ENCODE measurements around the gene VSTM5. TPM values are rescaled to one million over a fixed set of nuclear protein-coding genes. Genes with fewer than 3 reads are reported as not detected.

The VSTM5 gene
- total RNA-seq, 4 donors from 2014 or later = 0.90 to 8.2 (median 2.7) TPM

- TF ChIP-seq POLR2A (IDR thresholded peaks at IDR 0.05) (no peak), EP300 (IDR thresholded peaks at IDR 0.05) (no peak), CTCF (IDR thresholded peaks at IDR 0.05) (no peak)
- Histone ChIP-seq H3K36me3 (peaks cover 0 to 77% (median 15%) of the 10 kb centered on the region in 3 donors), H3K27ac (no peak overlapping the region), H3K9me3 (no peaks in the 10 kb centered on the region), H3K4me1 (no peaks in the 10 kb centered on the region), H3K27me3 (no peaks in the 10 kb centered on the region), H3K4me3 (no peak overlapping the region)
- 80 to 81% methylated on average over 6 of the region's 6 CpGs for WGBS, 2 donors
- no peak for DNase-seq (ENCODE audit: low spot score in 2 of 2)
Observed at GRCh38 chr11:93814966-93815633, 35.3 kb downstream of the VSTM5 start.

- TF ChIP-seq CTCF (IDR thresholded peaks at IDR 0.05) = no peak
- no peak for TF ChIP-seq EP300 (IDR thresholded peaks at IDR 0.05)
- TF ChIP-seq POLR2A (IDR thresholded peaks at IDR 0.05) = no peak
- H3K27ac ChIP-seq = no peak overlapping the region
- no peak overlapping the region for H3K4me3 ChIP-seq
- H3K9me3 ChIP-seq = no peaks in the 10 kb centered on the region
- no peak for DNase-seq (ENCODE audit: low spot score in 2 of 2)
- peaks cover 0 to 86% (median 25%) of the 10 kb centered on the region in 3 donors for H3K36me3 ChIP-seq
- WGBS, 2 donors = 95 to 97% methylated on average over 5 of the region's 5 CpGs
- no peaks in the 10 kb centered on the region for H3K27me3 ChIP-seq
- no peaks in the 10 kb centered on the region for H3K4me1 ChIP-seq
Observed at GRCh38 chr11:93813974-93814373, 36.4 kb downstream of the VSTM5 start.

GRCh38 chr11:93807980-93808379, 42.4 kb downstream of the VSTM5 start:
- 92 to 96% methylated on average over 3 of the region's 3 CpGs for WGBS, 2 donors
- H3K36me3 ChIP-seq = peaks cover 0 to 95% (median 33%) of the 10 kb centered on the region in 3 donors
- TF ChIP-seq CTCF (IDR thresholded peaks at IDR 0.05) (no peak), POLR2A (IDR thresholded peaks at IDR 0.05) (no peak), EP300 (IDR thresholded peaks at IDR 0.05) (no peak)

GRCh38 chr11:93804879-93805278, 45.5 kb downstream of the VSTM5 start:
- TF ChIP-seq CTCF (IDR thresholded peaks at IDR 0.05) (no peak), POLR2A (IDR thresholded peaks at IDR 0.05) (no peak), EP300 (IDR thresholded peaks at IDR 0.05) (no peak)
- no peak for DNase-seq (ENCODE audit: low spot score in 2 of 2)
- Histone ChIP-seq H3K4me1 (no peaks in the 10 kb centered on the region), H3K9me3 (no peaks in the 10 kb centered on the region), H3K36me3 (peaks cover 0 to 94% (median 18%) of the 10 kb centered on the region in 3 donors), H3K27ac (no peak overlapping the region), H3K4me3 (no peak overlapping the region), H3K27me3 (no peaks in the 10 kb centered on the region)
- WGBS, 2 donors = 96 to 98% methylated on average over 2 of the region's 2 CpGs

More at GRCh38 chr11:93807980-93808379, 42.4 kb downstream of the VSTM5 start:
- no peak overlapping the region for H3K27ac ChIP-seq
- DNase-seq (ENCODE audit: low spot score in 2 of 2) = no peak
- no peaks in the 10 kb centered on the region for H3K9me3 ChIP-seq
- H3K4me3 ChIP-seq = no peak overlapping the region
- H3K27me3 ChIP-seq = no peaks in the 10 kb centered on the region
- H3K4me1 ChIP-seq = no peaks in the 10 kb centered on the region

GRCh38 chr11:93801366-93801765, 49.1 kb downstream of the VSTM5 start:
- Histone ChIP-seq H3K27me3 (no peaks in the 10 kb centered on the region), H3K27ac (no peak overlapping the region), H3K36me3 (peaks cover 0 to 94% (median 33%) of the 10 kb centered on the region in 3 donors), H3K4me1 (no peaks in the 10 kb centered on the region), H3K9me3 (no peaks in the 10 kb centered on the region), H3K4me3 (no peak overlapping the region)
- no peak for DNase-seq (ENCODE audit: low spot score in 2 of 2)
- TF ChIP-seq EP300 (IDR thresholded peaks at IDR 0.05) = no peak
- TF ChIP-seq POLR2A (IDR thresholded peaks at IDR 0.05) = no peak
- no peak for TF ChIP-seq CTCF (IDR thresholded peaks at IDR 0.05)
- WGBS, 2 donors = 76 to 81% methylated on average over 2 of the region's 2 CpGs
